ENCODE results near the gene CSHL1.
A peak's percentile ranks its signal among the peaks of the same experiment; 100 is the strongest.
"Not testable (repeated sequence)": the region's sequence is repeated elsewhere in the genome, so short reads cannot be mapped to it uniquely, and the experiment has no call there.

Gene CSHL1

DNA sequence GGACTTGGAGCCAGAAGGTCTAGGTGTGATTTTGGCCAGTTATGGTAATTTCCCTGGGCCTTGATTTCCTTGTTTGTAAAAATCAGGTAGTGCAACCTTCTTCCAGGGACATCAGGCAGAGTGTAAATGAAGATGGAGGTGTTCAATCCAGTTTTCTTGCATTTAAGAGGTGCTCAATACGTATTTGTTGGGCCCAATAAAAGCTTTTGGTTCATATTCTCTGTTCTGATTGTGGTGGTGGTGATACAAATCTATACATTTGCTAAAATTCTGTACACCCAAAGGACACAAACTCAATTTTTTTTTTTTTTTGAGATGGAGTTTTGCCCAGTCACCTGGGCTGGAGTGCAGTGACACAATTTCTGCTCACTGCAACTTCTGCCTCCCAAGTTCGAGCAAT lies 15.1 kb upstream of the CSHL1 start:
- no peak for DNase-seq (ENCODE audit: low read depth)
- H3K4me3 ChIP-seq (ENCODE audit: low read length): no peak overlapping the region
- TF ChIP-seq, protein P1, sequence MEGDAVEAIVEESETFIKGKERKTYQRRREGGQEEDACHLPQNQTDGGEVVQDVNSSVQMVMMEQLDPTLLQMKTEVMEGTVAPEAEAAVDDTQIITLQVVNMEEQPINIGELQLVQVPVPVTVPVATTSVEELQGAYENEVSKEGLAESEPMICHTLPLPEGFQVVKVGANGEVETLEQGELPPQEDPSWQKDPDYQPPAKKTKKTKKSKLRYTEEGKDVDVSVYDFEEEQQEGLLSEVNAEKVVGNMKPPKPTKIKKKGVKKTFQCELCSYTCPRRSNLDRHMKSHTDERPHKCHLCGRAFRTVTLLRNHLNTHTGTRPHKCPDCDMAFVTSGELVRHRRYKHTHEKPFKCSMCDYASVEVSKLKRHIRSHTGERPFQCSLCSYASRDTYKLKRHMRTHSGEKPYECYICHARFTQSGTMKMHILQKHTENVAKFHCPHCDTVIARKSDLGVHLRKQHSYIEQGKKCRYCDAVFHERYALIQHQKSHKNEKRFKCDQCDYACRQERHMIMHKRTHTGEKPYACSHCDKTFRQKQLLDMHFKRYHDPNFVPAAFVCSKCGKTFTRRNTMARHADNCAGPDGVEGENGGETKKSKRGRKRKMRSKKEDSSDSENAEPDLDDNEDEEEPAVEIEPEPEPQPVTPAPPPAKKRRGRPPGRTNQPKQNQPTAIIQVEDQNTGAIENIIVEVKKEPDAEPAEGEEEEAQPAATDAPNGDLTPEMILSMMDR (conservative IDR thresholded peaks at IDR 0.05; ENCODE audit: low read length): no peak

DNA sequence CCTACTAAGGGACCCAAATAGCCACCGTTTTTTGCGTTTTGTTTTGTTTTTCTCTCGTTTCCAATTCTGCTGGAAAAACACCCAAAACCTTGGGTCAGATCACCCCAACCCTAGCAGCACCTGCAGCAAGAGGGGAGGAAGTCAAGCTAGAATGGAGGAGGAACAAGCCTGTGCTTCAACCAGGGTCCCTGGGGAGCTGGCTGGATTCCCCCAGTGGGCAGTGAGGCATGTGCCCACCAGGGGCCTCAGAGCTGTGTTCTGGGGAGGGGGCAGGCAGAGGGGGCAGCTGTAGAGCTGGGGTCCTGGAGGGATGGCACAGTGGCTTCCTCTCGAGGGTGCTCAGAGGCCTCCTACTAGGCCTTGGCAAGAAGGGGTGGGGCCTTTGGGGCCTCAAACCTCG lies 14.6 kb upstream of the CSHL1 start:
- DNase-seq (ENCODE audit: low read depth): no peak
- TF ChIP-seq, protein P1 (conservative IDR thresholded peaks at IDR 0.05; ENCODE audit: low read length): no peak
- no peak overlapping the region for H3K4me3 ChIP-seq (ENCODE audit: low read length)

DNA sequence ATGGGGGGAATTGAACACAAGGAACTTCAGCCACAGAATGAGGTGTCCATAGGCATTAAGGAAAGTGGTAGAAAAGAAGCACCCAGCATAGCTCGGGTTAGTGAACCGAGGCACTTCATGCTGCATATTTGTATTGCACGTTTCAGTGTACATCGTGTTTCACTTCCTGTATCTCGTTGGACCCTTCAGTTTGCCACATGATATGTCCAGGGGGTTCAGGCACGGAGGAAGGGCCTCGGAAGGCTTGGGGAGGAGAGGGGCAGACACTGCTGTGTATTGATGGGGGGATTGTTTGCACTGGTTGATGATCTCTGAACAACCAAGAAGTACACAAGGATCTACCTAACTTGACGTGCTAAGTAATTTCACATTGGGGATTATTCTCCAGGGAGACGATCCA lies 11.3 kb upstream of the CSHL1 start:
- not testable (repeated sequence) for DNase-seq (ENCODE audit: low read depth)

DNA sequence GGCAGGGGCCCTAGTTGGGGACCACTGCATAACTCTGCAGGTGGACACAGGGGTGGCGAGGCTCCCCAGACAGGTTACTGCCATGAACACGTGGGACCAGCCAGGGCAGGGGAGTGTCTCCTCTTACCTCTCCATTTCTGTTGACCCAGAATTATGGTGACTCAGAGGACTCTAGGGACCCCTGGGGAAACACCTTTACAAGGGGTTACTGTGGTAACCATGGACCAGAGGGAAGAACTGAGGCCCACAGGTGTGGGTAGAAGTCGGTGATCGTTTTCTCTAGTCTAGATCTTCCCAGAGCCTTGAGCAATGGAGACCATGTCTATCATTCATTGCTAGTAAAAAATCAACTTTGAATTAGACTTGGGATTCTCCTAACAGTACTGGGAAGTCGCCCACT lies 9.7 kb upstream of the CSHL1 start:
- H3K4me3 ChIP-seq (ENCODE audit: low read length); DNase-seq (ENCODE audit: low read depth): not testable (repeated sequence)

More for the DNA sequence above, 11.3 kb upstream of the CSHL1 start:
- H3K4me3 ChIP-seq (ENCODE audit: low read length): not testable (repeated sequence)

DNA sequence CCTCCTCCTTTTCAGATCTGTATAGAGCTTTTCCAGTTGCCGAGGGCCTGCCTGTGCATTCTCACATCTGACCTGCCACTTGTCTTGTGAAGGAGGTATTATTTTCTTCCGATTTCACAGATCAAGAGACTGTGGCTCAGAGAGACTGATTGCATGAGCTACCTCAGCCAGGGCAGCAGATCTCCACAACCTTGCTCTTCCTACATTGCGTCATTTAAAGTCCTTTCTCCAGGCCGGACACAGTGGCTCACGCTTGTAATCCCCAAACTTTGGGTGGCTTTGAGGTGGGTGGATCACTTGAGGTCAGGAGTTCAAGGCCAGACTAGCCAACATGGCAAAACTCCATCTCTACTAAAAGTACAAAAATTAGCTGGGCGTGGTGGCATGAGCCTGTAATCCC lies 9.0 kb upstream of the CSHL1 start:
- not testable (repeated sequence) for DNase-seq (ENCODE audit: low read depth); H3K4me3 ChIP-seq (ENCODE audit: low read length)

DNA sequence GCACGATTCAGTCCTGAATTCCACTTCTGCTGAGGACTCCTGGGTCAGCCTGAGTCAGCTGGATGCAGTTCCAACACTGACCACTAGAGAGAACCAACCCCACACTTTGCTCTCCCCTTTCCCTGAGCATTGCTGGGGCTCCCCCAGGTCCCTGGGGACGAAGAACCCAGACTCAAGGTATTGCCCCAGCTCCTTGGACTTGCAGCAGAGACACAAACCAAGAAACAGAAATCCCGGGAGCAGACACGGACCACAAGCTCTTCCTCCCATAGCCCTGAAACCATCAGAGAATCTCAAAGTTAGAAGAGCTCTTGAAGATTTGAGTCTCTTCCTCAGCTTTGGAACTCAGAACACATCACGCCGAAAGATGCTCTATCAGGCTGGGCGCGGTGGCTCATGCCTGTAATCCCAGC lies 8.3 kb upstream of the CSHL1 start:
- H3K4me3 ChIP-seq (ENCODE audit: low read length): no peak overlapping the region
- DNase-seq (ENCODE audit: low read depth): peak; percentile 52
- TF ChIP-seq, protein P1 (conservative IDR thresholded peaks at IDR 0.05; ENCODE audit: low read length): peak; percentile 95

DNA sequence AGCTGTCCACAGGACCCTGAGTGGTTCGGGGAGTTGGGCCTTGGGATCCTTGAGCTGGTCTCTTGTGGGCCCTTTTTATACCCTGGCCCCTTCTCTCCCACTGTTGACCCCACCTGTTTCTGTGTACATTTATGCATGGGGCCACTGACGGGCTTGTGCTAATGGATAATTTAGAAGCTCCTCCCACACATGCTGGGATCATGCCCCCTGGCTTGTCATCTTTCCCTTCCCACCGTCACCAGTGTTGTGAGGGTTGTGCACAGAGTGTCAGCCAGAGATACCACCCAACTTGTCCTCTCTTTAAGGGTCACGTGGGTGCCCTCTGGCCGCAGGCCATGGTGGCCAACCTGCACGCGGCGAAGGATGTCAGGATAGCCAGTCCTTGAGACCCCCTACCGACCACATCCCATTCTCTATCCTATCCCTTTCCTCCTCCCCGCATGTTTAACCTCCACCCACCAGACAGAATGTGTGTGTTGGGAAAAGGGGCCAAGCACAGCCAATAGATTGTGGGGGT lies 7.8 kb upstream of the CSHL1 start, which contains the start of gene GH1:
GH1 (minus strand) TSS at position 51 of the 517 bp plus-strand sequence. CDS start 63 bp downstream, outside the sequence.
- H3K4me3 ChIP-seq (ENCODE audit: low read length); DNase-seq (ENCODE audit: low read depth): not testable (repeated sequence)

DNA sequence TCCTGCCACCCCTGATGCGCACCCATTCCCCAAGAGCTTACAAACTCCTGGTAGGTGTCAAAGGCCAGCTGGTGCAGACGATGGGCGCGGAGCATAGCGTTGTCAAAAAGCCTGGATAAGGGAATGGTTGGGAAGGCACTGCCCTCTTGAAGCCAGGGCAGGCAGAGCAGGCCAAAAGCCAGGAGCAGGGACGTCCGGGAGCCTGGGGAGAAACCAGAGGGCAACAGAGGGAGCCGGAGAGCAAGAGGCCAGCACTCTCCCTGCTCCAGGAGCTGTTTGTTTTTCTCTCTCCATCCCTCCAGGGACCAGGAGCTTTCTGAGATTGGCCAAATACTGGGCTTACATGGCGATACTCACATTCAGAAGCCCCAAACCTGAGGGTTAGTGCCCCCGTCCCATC lies 7.2 kb upstream of the CSHL1 start:
- DNase-seq (ENCODE audit: low read depth): no peak
- no peak overlapping the region for H3K4me3 ChIP-seq (ENCODE audit: low read length)
- TF ChIP-seq, protein P1 (conservative IDR thresholded peaks at IDR 0.05; ENCODE audit: low read length): no peak; the same call in 1 of the 2 replicates

DNA sequence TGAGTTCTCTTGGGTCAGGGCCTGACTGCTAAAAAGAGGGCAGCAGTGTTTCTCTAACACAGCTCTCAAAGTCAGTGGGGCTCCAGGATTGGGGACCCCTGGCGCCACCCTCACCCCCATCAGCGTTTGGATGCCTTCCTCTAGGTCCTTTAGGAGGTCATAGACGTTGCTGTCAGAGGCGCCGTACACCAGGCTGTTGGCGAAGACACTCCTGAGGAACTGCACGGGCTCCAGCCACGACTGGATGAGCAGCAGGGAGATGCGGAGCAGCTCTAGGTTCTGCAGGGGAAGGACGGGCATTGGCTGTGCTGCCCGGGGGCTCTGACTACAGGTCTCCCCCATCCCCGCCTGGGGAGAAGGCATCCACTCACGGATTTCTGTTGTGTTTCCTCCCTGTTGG lies 6.6 kb upstream of the CSHL1 start:
- no peak overlapping the region for H3K4me3 ChIP-seq (ENCODE audit: low read length)
- TF ChIP-seq, protein P1 (conservative IDR thresholded peaks at IDR 0.05; ENCODE audit: low read length): no peak
- no peak for DNase-seq (ENCODE audit: low read depth)

DNA sequence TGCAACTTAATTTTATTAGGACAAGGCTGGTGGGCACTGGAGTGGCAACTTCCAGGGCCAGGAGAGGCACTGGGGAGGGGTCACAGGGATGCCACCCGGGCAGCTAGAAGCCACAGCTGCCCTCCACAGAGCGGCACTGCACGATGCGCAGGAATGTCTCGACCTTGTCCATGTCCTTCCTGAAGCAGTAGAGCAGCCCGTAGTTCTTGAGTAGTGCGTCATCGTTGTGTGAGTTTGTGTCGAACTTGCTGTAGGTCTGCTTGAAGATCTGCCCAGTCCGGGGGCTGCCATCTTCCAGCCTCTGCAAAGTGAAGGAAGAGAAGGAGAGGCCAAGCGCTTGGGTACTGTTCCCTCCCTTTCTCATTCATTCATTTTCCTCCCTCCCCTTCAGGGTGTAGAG lies 6.1 kb upstream of the CSHL1 start:
- DNase-seq (ENCODE audit: low read depth); H3K4me3 ChIP-seq (ENCODE audit: low read length): not testable (repeated sequence)
